Erythroblast (primary cell): ENCODE measurements around the gene SLC22A4.

Source experiments
- GATA1 ChIP-seq: IDR thresholded peaks from 2 replicates; pipeline ENCODE4 v1.6.1; 2011; ENCODE audit warnings: low read depth, mild to moderate bottlenecking, control low read depth, low read length, moderate library complexity
- POLR2A ChIP-seq: IDR thresholded peaks from 2 replicates; pipeline ENCODE4 v1.6.1; 2011; ENCODE audit warnings: mild to moderate bottlenecking, low read length

- TF ChIP-seq POLR2A (no peak), GATA1 (no peak)
These were observed 98.2 kb downstream of the SLC22A4 start for GRCh38 chr5:132392411-132392810.
